PC-3 (cell line): Measurements from ENCODE around the gene METTL27. TPM values are rescaled to one million over a fixed set of nuclear protein-coding genes. Genes with fewer than 3 reads are reported as not detected.
"Not testable (repeated sequence)": the region's sequence is repeated elsewhere in the genome, so short reads cannot be mapped to it uniquely, and the experiment has no call there.

Experiments
- ATAC-seq: fragments of 200-7000 bp; cut with Tn5 transposase; 2 replicates; pipeline ENCODE4 v1.9.1; 2020; ENCODE audit warnings: mild to moderate bottlenecking, moderate library complexity
- BruUV-seq: library from RNA; stranded (reverse); fragments of 400-500 nt; replicated peaks from 2 replicates; lab custom pipeline; 2021; lab: Mats Ljungman, UMichigan
- CTCF ChIA-PET: fragments of 300-600 bp; sonication (Branson Sonifier 250); formaldehyde crosslinking; loops from one replicate; lab custom pipeline; 2022; ENCODE audit warnings: antibody characterized with exemption; lab: Charles Lee
- POLR2A ChIA-PET: fragments of 300-600 bp; sonication (Branson Sonifier 250); formaldehyde crosslinking; loops from one replicate; lab custom pipeline; 2022; ENCODE audit warnings: antibody characterized with exemption; ENCODE audit not compliant: unreplicated experiment; lab: Charles Lee
- DNase-seq: peaks from one replicate; pipeline ENCODE4 v3.0.0-alpha.2; 2015
- H2AFZ ChIP-seq: fragments of 300-600 bp; sonication (generic); 2 replicates; pipeline ENCODE4 v1.6.0; 2016; ENCODE audit warnings: antibody characterized with exemption, low read length
- H3F3A ChIP-seq: fragments of 300-600 bp; sonication (generic); one replicate; pipeline ENCODE4 v1.6.0; 2017; ENCODE audit warnings: antibody characterized with exemption, low read length, control low read depth, mild to moderate bottlenecking; ENCODE audit not compliant: unreplicated experiment
- H3K27ac ChIP-seq: fragments of 300-600 bp; sonication (generic); 2 replicates; pipeline ENCODE4 v1.5.1; 2016; ENCODE audit warnings: mild to moderate bottlenecking, low read length
- H3K27me3 ChIP-seq: fragments of 300-600 bp; sonication (generic); 2 replicates; pipeline ENCODE4 v1.6.1; 2016; ENCODE audit warnings: low read length, mixed read lengths
- H3K36me3 ChIP-seq: fragments of 300-600 bp; sonication (generic); 2 replicates; pipeline ENCODE4 v1.6.1; 2016; ENCODE audit warnings: low read depth, mixed run types, low read length, mixed read lengths
- H3K4me1 ChIP-seq: fragments of 300-600 bp; sonication (generic); 2 replicates; pipeline ENCODE4 v1.5.1; 2016; ENCODE audit warnings: low read length; ENCODE audit not compliant: insufficient read depth
- H3K4me2 ChIP-seq: fragments of 300-600 bp; sonication (generic); 2 replicates; pipeline ENCODE4 v1.6.0; 2016; ENCODE audit warnings: low read length
- H3K4me3 ChIP-seq: fragments of 300-600 bp; sonication (generic); 2 replicates; pipeline ENCODE4 v1.5.1; 2016; ENCODE audit warnings: mild to moderate bottlenecking, low read length, mixed read lengths
- H3K79me2 ChIP-seq: fragments of 300-600 bp; sonication (generic); 2 replicates; pipeline ENCODE4 v1.6.1; 2017; ENCODE audit warnings: low read length, mixed read lengths
- H3K9ac ChIP-seq: fragments of 300-600 bp; sonication (generic); 2 replicates; pipeline ENCODE4 v1.6.0; 2016; ENCODE audit warnings: mild to moderate bottlenecking, low read length
- H3K9me2 ChIP-seq: fragments of 300-600 bp; sonication (generic); replicated peaks from 2 replicates; pipeline ENCODE4 v1.6.1; 2016; ENCODE audit warnings: mixed run types, low read length, mixed read lengths
- H3K9me3 ChIP-seq: fragments of 300-600 bp; sonication (generic); 2 replicates; pipeline ENCODE4 v1.6.1; 2016; ENCODE audit warnings: low read length, mixed read lengths
- H4K20me1 ChIP-seq: fragments of 300-600 bp; sonication (generic); 2 replicates; pipeline ENCODE4 v1.6.1; 2016; ENCODE audit warnings: low read length, mixed read lengths
- EZH2 ChIP-seq: fragments of 300-600 bp; sonication (generic); IDR thresholded peaks from one replicate; pipeline ENCODE4 v1.6.1; 2017; ENCODE audit warnings: antibody characterized with exemption, mild to moderate bottlenecking, low read length; ENCODE audit not compliant: unreplicated experiment
- EZH2phosphoT487 ChIP-seq: fragments of 300-600 bp; sonication (generic); IDR thresholded peaks from 2 replicates; pipeline ENCODE4 v1.6.1; 2018; ENCODE audit warnings: mild to moderate bottlenecking, antibody characterized with exemption, low read length, borderline replicate concordance
- intact Hi-C: fragments of 100-400 bp; cut with micrococcal nuclease; formaldehyde crosslinking; loops from 2 replicates; pipeline ENCODE4 v1.9.0; 2023
- total RNA-seq: library from RNA; depleted of rRNA; stranded (reverse); fragments of >200 nt; gene quantifications from 2 replicates; pipeline ENCODE4 v1.2.3, GENCODE V29; 2014
- TF ChIP-seq, protein P1 (sequence below): fragments of 300-600 bp; sonication (generic); conservative IDR thresholded peaks from 2 replicates; pipeline ENCODE4 v1.5.1; 2017; ENCODE audit warnings: antibody characterized with exemption, low read depth, mild to moderate bottlenecking, low read length

METTL27 gene
- total RNA-seq, 1 experiment from 2014 or later, result 3.3 TPM

DNA sequence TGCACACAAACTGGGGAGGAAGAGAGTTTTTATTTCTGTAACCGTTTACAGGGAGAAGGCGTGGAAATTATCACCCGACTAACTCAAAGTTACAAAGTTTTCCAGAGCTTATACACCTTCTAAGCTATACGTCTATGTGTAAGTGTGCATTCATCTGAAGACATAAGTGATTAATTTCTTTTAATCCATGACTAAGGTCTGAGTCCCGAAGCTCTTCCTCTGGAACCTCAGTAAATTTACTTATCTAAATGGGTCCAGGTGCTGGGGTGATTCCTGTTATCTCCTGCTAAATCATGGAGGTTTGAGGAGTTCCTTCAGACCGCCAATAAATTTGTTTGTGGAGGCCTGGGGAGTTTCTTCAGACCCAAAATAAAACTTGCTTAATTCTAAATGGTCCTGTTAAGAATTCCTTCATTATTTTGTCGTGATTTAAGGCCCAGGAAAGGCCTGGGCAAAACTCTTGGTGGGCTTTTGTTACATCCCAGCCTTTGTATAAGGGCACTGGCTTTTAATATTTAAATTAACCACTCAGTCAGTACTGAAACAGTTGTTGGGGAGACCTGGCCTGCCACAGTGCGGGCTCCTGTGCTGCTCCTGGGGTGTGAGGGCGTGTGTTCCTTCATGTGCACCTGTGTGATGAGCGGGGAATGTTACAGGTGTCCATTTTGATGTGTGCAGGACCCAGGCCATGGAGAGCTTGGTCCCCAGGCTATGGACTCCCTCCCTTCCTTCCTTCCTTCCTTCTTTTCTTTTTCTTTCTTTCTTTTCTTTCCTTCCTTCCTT, 5.8 kb upstream of the METTL27 start:
- POLR2A ChIA-PET, result interaction anchor here (0.6 kb wide), 1 partner anchor 110 kb away, joined by 3 read pairs; no protein-coding TSS in a partner anchor

DNA sequence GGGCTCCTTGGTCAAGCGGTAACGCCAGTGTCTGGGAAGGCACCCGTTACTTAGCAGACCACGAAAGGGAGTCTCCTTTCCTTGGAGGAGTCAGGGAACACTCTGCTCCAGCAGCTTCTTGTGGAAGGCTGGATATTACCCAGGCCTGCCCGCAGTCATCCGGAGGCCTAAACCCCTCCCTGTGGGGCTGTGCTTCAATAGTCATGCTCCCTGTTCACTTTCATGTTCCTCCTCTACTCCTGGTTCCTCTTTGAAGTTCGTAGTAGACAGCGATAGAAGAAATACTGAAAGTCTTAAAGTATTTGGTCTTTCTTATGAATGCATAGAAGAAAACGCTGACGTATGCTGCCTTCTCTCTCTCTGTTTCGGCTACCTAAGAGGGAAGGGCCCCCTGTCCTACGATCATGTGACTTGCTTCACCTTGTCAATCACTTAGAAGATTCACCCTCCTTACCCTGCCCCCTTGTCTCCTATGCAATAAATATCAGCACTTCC, 3.4 kb upstream of the METTL27 start:
- CTCF ChIA-PET, H3K4me2 ChIP-seq, POLR2A ChIA-PET, H2AFZ ChIP-seq, BruUV-seq, H3K79me2 ChIP-seq, H3K36me3 ChIP-seq, H3K9me3 ChIP-seq, H3F3A ChIP-seq, H3K4me3 ChIP-seq, DNase-seq, H3K27ac ChIP-seq, ATAC-seq, intact Hi-C loops, H3K9ac ChIP-seq, H4K20me1 ChIP-seq, H3K9me2 ChIP-seq, H3K27me3 ChIP-seq: not testable (repeated sequence)
- H3K4me1 ChIP-seq, result peaks cover 43% of the 10 kb centered on the region

More for the DNA sequence above, 5.8 kb upstream of the METTL27 start:
- no peak overlapping the region for H2AFZ ChIP-seq
- no peaks in the 10 kb centered on the region for H3K9me2 ChIP-seq
- TF ChIP-seq EZH2phosphoT487 (no peak), EZH2 (no peak)
- TF ChIP-seq, protein P1, sequence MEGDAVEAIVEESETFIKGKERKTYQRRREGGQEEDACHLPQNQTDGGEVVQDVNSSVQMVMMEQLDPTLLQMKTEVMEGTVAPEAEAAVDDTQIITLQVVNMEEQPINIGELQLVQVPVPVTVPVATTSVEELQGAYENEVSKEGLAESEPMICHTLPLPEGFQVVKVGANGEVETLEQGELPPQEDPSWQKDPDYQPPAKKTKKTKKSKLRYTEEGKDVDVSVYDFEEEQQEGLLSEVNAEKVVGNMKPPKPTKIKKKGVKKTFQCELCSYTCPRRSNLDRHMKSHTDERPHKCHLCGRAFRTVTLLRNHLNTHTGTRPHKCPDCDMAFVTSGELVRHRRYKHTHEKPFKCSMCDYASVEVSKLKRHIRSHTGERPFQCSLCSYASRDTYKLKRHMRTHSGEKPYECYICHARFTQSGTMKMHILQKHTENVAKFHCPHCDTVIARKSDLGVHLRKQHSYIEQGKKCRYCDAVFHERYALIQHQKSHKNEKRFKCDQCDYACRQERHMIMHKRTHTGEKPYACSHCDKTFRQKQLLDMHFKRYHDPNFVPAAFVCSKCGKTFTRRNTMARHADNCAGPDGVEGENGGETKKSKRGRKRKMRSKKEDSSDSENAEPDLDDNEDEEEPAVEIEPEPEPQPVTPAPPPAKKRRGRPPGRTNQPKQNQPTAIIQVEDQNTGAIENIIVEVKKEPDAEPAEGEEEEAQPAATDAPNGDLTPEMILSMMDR, result no peak
- no peaks in the 10 kb centered on the region for H3K27me3 ChIP-seq
- BruUV-seq, result no TSS peak
- no peak overlapping the region for H3K4me2 ChIP-seq
- ATAC-seq, result no peak
- peak; percentile 16 for DNase-seq
- H3F3A ChIP-seq, result peaks cover 6% of the 10 kb centered on the region
- H3K4me3 ChIP-seq, result no peak overlapping the region
- H3K79me2 ChIP-seq, result no peaks in the 10 kb centered on the region
- no peak overlapping the region for H3K9ac ChIP-seq
- H4K20me1 ChIP-seq, result no peaks in the 10 kb centered on the region
- intact Hi-C loops, result no loop called here
- CTCF ChIA-PET, result no interaction called here
- no peaks in the 10 kb centered on the region for H3K9me3 ChIP-seq
- H3K27ac ChIP-seq, result peak overlapping the region; percentile 29
- H3K4me1 ChIP-seq, result peaks cover 52% of the 10 kb centered on the region
- H3K36me3 ChIP-seq, result no peaks in the 10 kb centered on the region

DNA sequence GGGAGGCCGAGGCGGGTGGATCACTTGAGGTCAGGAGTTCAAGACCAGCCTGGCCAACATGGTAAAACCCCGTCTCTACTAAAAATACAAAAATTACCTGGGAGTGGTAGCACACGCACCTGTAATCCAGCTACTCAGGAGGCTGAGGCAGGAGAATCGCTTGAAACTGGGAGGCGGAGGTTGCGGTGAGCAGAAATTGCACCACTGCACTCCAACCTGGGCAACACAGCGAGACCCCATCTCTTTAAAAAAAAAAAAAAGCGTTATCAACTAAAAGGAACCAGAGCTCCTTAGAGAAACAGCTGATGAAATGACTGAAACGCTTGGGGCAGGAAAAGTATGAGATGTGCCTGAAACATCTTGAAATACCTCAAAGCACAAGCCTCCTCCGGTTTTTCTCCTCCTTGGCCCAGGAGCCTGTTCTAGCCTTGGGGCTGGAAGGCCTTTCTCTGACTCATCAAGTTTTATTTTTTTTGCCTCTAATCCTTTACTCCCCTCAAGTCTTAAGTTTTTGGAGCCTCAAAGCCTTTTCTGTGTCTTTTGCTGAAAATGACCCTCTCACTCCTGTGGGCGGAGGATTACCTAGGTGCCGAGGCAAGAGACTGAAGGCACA, 2.6 kb upstream of the METTL27 start:
- Histone ChIP-seq H3K79me2 (0 out of 2 replicates have a peak, but pooled peaks cover 7% of the 10 kb centered on the region), H3K4me3 (no peak overlapping the region), H2AFZ (no peak overlapping the region), H4K20me1 (no peaks in the 10 kb centered on the region), H3K27me3 (no peaks in the 10 kb centered on the region), H3K9me3 (no peaks in the 10 kb centered on the region), H3K9me2 (no peaks in the 10 kb centered on the region), H3K27ac (no peak overlapping the region), H3F3A (no peaks in the 10 kb centered on the region), H3K9ac (no peak overlapping the region), H3K4me1 (peaks cover 36% of the 10 kb centered on the region), H3K36me3 (no peaks in the 10 kb centered on the region), H3K4me2 (no peak overlapping the region)
- DNase-seq (peak; percentile 67), ATAC-seq (0 out of 2 replicates have a peak, but pooled peaks have one; percentile 4)
- no TSS peak for BruUV-seq
- CTCF ChIA-PET, result no interaction called here
- TF ChIP-seq EZH2phosphoT487 (no peak), EZH2 (no peak)
- TF ChIP-seq, protein P1, result no peak
- intact Hi-C loops, result no loop called here
- POLR2A ChIA-PET, result no interaction called here
